Right atrium auricular region (tissue), 2 donors: ENCODE results near the gene TSPAN9. TPM values are rescaled to one million over a fixed set of nuclear protein-coding genes. Genes with fewer than 3 reads are reported as not detected.
A peak's percentile ranks its signal among the peaks of the same experiment; 100 is the strongest.

Source experiments
- DNase-seq: peaks from one replicate; pipeline ENCODE4 v3.0.0-alpha.2; 2019; ENCODE audit warnings: low spot score
- H3K27ac ChIP-seq, 2 donors: fragments of 200-600 bp; sonication (generic); 1 replicate in 1 of 2; 2 replicates in 1 of 2; pipeline ENCODE4 v1.5.1; 2016 to 2019
- H3K27me3 ChIP-seq, 2 donors: fragments of 200-600 bp; sonication (generic); one replicate each; pipeline versions ENCODE4 v1.5.1 to v1.6.0; 2017 to 2019
- H3K36me3 ChIP-seq: fragments of 200-600 bp; sonication (generic); one replicate; pipeline ENCODE4 v1.5.1; 2016
- H3K4me1 ChIP-seq, 2 donors: fragments of 200-600 bp; sonication (generic); one replicate each; pipeline versions ENCODE4 v1.5.1 to v1.6.0; 2017 to 2019
- H3K4me3 ChIP-seq, 2 donors: fragments of 200-600 bp; sonication (generic); 1 replicate in 1 of 2; 2 replicates in 1 of 2; pipeline ENCODE4 v1.5.1; 2017 to 2019; ENCODE audit warnings: mild to moderate bottlenecking in 1 of 2, moderate library complexity in 1 of 2
- H3K9me3 ChIP-seq, 2 donors: fragments of 200-600 bp; sonication (generic); one replicate each; pipeline ENCODE4 v1.5.1; 2019
- total RNA-seq, 2 donors: library from RNA; depleted of rRNA; stranded (reverse); fragments of >200 nt; gene quantifications; one replicate each; pipeline ENCODE4 v1.1.0, GENCODE V29; 2016
- TF ChIP-seq, protein P1 (sequence below), 2 donors: fragments of 200-600 bp; sonication (generic); IDR thresholded peaks; one replicate each; pipeline ENCODE4 v1.5.1; 2019; ENCODE audit warnings: antibody characterized with exemption in 2 of 2

Gene TSPAN9
- total RNA-seq, 2 donors from 2014 or later, result 103 to 185 TPM

DNA sequence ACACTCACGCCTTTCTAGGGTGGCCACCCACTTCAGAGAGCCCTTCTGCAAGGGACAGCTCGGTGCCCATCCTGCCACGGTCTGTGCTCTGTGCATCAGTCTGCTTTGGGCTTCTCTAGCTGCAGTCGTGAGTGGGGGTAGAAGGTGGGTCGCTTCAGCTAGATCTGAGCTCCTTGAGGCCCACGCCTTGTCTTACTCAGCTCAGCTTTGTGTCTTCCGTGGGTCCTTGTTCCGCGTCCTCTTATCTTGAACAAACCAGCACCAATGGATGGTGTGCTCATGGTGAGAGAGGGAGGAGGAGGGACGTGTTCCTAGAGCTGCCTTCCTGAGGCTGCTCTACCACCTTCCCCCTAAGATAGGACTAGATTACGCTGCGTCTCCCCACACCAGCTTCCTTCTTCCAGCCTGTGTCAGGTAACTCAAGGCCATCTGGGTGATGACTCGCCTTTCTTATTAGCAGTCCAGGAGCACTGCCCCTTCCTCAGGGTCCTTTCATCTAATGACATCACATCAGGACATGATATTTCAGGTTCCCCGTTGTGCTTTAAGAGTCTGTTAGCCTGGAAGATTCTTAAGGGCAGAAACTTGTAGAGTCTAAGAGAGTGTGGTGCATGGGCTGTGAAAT, 118.8 kb downstream of the TSPAN9 start:
- H3K36me3 ChIP-seq, result no peaks in the 10 kb centered on the region
- H3K9me3 ChIP-seq, result no peaks in the 10 kb centered on the region
- DNase-seq, result no peak
- TF ChIP-seq, protein P1, sequence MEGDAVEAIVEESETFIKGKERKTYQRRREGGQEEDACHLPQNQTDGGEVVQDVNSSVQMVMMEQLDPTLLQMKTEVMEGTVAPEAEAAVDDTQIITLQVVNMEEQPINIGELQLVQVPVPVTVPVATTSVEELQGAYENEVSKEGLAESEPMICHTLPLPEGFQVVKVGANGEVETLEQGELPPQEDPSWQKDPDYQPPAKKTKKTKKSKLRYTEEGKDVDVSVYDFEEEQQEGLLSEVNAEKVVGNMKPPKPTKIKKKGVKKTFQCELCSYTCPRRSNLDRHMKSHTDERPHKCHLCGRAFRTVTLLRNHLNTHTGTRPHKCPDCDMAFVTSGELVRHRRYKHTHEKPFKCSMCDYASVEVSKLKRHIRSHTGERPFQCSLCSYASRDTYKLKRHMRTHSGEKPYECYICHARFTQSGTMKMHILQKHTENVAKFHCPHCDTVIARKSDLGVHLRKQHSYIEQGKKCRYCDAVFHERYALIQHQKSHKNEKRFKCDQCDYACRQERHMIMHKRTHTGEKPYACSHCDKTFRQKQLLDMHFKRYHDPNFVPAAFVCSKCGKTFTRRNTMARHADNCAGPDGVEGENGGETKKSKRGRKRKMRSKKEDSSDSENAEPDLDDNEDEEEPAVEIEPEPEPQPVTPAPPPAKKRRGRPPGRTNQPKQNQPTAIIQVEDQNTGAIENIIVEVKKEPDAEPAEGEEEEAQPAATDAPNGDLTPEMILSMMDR (IDR thresholded peaks at IDR 0.05), result no peak
- H3K4me3 ChIP-seq, result no peak overlapping the region
- peaks cover 0 to 37% of the 10 kb centered on the region in 2 donors for H3K4me1 ChIP-seq
- no peak overlapping the region for H3K27ac ChIP-seq
- no peaks in the 10 kb centered on the region for H3K27me3 ChIP-seq

DNA sequence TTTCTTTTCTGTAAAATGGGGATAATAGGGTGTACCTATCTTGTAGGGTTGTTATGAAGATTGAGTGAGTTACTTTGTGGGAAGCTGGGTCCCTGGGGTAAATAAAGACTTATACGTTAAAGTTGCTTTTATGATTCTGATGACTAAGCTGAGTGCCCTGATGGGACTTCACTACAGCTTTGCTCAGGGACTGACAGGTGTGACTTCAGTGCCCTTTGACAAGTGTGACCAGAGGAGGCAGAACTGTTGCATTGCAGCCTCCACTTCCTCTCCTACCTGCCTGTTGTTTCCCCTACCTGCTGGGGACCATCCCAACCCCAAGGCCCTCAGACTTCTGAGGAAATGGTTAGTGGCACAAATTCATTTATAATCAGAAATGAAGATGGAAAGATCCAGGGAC, 119.3 kb downstream of the TSPAN9 start:
- H3K4me1 ChIP-seq, result peaks cover 0 to 42% of the 10 kb centered on the region in 2 donors

DNA sequence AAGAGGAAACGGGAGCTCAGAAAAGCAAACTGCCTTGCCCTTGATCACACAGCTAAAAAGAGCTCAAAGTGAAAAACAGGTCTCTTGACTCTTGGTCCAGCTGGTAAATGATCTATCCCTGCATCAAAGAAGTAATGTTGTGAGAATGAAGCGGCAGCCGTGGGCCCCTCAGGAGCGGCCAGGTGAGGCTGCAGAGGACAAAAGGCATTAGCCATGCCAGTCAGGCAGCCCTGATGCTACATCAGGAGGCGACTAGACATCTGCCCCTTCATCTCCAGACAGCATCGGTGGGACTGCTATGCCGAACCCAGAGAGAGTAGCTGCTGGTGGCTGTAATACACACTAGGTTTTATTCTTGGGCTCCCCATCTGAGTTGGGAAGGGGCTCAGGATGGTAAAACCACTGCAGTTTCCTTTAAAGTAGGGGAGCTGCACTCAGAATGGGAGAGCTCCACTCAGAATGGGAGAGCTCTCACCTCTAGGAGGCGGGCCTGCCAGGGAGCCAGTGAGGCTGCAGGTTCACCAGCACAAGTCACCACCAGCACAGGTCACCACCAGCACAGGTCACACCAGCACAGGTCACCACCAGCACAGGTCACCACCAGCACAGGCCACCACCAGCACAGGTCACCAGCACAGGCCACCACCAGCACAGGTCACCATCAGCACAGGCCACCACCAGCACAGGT, 120.1 kb downstream of the TSPAN9 start:
- Histone ChIP-seq H3K9me3 (no peaks in the 10 kb centered on the region), H3K27me3 (no peaks in the 10 kb centered on the region), H3K27ac (no peak overlapping the region), H3K4me1 (peaks cover 0 to 48% of the 10 kb centered on the region in 2 donors), H3K36me3 (no peaks in the 10 kb centered on the region), H3K4me3 (no peak overlapping the region)
- TF ChIP-seq, protein P1 (IDR thresholded peaks at IDR 0.05), result no peak
- no peak for DNase-seq

More for the DNA sequence above, 119.3 kb downstream of the TSPAN9 start:
- Histone ChIP-seq H3K4me3 (no peak overlapping the region), H3K36me3 (no peaks in the 10 kb centered on the region), H3K9me3 (no peaks in the 10 kb centered on the region), H3K27ac (no peak overlapping the region), H3K27me3 (no peaks in the 10 kb centered on the region)
- TF ChIP-seq, protein P1 (IDR thresholded peaks at IDR 0.05), result no peak
- DNase-seq, result no peak

DNA sequence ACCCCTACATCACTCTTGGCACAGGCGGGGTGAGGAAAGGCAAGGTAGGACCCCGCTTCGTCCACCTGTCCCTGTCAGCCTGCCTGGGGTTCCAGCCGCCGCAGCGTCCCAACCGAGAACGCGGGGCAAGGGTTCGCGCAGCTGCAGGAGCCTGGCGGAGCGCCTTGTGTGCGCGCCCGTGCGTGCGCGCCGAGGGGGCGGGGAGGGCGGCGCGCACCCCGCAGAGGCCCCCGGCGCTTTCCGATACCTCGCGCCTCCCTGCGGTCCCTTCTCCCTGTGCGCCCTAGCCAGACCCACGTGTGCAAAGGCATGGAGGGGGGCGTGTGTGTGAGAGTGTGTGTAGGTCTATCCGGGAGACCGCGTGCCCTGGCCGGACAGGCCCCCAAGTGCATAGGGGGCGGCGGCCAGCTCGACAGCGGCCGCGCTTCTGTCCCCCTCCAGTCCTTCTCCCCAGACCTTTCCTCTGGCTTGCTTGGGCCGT, 122.4 kb downstream of the TSPAN9 start:
- Histone ChIP-seq H3K4me1 (peaks cover 0 to 50% of the 10 kb centered on the region in 2 donors), H3K27ac (peak overlapping the region; percentile 85 to 94), H3K9me3 (no peaks in the 10 kb centered on the region), H3K36me3 (no peaks in the 10 kb centered on the region), H3K4me3 (peak overlapping the region; percentile 45 to 55), H3K27me3 (no peaks in the 10 kb centered on the region)
- DNase-seq, result no peak
- TF ChIP-seq, protein P1 (IDR thresholded peaks at IDR 0.05), result no peak

DNA sequence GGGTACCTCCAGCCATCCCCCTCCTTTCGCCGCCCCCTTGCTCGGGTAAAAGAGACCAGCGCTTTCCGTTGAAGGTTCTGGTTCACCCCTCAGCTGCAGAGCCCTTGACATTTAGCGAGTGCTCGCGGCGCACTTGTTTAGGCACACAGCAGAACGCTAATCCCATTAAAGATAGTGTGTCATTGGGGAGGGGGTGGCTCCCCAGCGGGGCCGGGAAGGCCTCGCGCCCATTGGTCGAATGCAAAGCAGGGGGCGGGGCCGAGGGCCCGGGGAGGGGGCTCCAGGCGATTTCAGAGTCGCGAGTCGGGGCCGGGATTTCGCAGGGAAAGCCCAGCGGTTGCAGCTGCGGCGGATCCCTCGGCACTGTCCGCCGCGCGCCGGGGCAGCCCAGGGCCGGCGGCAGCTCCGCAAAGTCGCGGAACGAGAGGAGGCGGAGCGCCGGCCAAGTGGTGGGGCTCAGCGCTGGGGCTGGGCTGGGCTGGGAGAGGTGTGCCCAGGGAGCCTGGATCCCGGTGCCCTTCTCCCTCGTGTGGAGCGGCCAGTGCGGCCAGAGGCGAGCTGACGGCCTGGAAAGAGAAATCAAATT, 122.9 kb downstream of the TSPAN9 start:
- no peak for DNase-seq

More for the DNA sequence above, 122.9 kb downstream of the TSPAN9 start:
- Histone ChIP-seq H3K4me3 (peak overlapping the region; percentile 45 to 55), H3K4me1 (peaks cover 0 to 52% of the 10 kb centered on the region in 2 donors), H3K27ac (peak overlapping the region; percentile 85 to 94), H3K27me3 (no peaks in the 10 kb centered on the region), H3K36me3 (no peaks in the 10 kb centered on the region), H3K9me3 (no peaks in the 10 kb centered on the region)
- TF ChIP-seq, protein P1 (IDR thresholded peaks at IDR 0.05), result no peak
